GM12892 (cell line): ENCODE measurements around the gene RAB13.

Source experiments
- POLR2A ChIP-seq: IDR thresholded peaks from 2 replicates; pipeline ENCODE4 v1.6.1; 2011; ENCODE audit warnings: low read depth, low read length, control low read depth
- TAF1 ChIP-seq: IDR thresholded peaks from 2 replicates; pipeline ENCODE4 v1.6.1; 2011; ENCODE audit warnings: low read depth, mild to moderate bottlenecking, control low read depth, low read length, borderline replicate concordance

- TF ChIP-seq TAF1, result no peak
- no peak for TF ChIP-seq POLR2A
Measured at GRCh38 chr1:153991806-153992205, 5.7 kb upstream of the RAB13 start.
